Measurements from ENCODE around the gene TBX1.

GRCh38 chr22:19805821-19806212 lies 45.2 kb downstream of the TBX1 start:
- no peak for TF ChIP-seq CTCF (IDR thresholded peaks at IDR 0.05)
- TF ChIP-seq POLR2A (IDR thresholded peaks at IDR 0.05): no peak

Data from prostate gland (tissue), 2 donors.